NCI-H345 (cell line): ENCODE measurements around the gene EFEMP1.

ENCODE experiments used
- DNase-seq: peaks from one replicate; lab custom pipeline; 2025; lab: John Stamatoyannopoulos, UW

The EFEMP1 gene

GRCh38 chr2:55896633-55897032 lies 26.9 kb downstream of the EFEMP1 start:
- DNase-seq, result no peak

DNA sequence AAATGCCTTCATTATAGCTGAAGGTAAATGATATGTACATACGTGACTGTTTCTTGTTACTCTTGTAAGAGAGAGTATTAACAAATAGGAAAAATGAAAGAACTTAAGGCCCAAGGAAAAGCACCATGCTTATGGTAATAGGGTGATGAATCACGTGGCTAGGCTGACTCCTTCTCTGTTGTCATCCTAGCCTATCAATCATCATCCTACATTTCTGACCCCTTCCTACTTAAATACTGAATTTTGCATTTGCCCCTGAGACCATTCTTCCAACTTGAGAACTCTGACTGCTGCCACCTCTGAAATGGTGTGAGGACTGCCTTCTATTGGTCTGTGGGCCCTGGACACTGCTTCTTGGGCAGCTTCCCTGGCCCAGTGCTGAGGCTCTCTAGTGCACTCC lies 28.9 kb downstream of the EFEMP1 start:
- DNase-seq, result no peak

- DNase-seq, result no peak
Observed at GRCh38 chr2:55891671-55892094, 31.9 kb downstream of the EFEMP1 start.

DNA sequence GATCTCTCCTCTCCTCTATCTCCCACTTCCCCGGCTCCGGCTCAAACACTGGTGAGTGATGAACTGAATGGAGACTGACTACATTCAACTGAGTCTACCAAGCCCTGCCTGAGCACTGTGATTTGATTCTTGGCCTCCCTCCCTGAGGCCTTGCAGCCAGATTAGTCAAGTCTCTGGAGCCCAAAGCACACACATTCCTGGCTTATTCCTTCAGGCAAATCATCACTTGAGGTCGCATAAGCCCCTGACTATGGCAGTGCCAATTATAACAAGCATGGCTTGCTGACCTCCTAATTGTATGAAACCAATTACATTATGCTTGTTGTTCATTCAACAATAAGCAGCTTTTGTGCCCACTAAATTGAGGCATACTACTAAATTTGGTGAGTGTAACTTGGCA lies 34.6 kb downstream of the EFEMP1 start:
- no peak for DNase-seq

- no peak for DNase-seq
Observed at GRCh38 chr2:55887901-55888624, 35.5 kb downstream of the EFEMP1 start.

DNA sequence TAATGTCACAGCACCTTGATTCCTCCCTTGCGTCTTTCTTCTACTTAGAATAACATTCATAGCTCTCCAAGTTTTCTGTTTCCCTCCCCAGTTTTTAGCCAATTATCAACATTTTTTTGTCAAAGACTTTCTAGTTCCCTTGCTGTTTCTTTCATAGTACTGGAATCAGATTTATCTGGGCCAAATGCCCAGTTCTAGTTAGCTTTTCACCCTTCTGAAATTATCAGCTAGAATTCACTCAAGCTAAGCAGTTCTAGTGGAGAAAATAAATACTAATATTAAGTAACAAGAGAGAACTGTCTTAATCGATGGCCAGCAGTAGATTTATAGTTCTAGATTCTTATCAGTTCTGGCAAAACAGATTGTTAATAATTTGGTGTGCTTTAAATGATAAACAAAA lies 36.2 kb downstream of the EFEMP1 start:
- no peak for DNase-seq

DNA sequence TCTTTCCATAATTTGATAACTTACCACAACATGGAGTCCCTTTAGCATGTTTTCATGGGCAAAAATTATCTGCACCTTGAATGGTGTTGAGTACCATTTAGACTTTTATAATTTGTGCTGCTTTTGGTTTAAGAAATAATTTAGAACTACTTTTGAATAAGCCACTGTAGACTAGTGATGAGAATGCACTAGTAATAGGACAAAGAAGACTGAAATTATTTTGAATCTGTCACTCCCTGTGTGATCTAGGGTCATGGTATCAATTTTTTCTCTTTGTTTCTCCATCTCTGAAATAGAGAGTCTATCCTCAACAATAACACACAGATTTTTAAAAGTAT lies 37.7 kb downstream of the EFEMP1 start:
- DNase-seq, result no peak

DNA sequence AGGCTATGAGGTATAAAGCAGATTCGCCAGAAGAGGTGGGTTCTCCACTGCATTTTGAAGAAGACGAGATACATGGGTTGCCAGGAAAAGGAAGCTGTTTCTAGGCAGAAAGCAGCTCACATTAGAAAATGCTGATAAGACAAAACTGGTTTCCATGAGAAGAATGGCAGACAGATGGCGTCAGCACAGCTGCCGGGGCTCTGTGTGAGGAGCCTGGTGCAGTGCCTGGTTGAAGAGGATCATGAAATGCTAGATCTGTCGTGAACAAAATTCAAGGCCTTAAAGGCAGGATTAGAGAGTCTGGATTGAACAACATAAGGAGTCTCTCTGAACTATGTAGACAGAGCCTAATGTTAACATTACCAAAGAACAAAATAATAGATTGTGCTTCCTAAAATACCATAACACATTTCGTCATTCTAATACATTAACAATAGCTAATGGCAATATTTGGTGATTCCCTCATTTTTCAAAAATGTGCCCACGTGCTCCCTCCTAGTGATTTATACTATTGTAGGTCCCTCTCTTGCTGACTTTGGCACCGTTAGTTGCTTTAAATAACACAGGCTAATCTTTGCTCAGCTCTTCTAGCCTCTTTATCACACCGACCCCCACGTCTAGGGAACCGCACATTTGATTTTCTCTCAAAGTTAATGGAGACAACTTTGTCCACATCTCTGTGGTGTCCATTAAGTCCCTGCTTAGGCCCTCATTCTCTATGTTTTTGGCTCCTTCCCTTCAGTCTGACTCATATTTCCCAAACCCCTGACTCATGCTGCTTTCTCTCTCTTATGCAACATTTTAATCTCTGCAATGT lies 38.2 kb downstream of the EFEMP1 start:
- no peak for DNase-seq

DNA sequence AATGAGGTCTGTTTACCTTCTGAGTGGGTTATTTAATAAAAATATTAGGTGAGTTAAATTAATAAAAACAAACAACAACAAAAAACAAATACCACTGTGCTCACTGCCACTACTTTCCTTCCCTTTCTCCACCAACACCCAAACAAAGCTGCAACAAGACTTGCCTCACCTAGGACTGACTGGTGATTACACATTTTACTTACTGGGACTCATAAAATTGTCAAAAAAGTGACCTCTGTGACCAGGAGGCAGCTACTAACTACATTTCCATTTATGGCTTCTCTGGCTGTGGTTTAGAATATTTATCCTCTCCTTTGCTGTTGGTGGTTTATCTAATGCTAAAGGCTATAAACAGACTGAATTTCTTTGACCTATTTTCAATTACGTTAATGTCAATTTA lies 39.8 kb downstream of the EFEMP1 start:
- DNase-seq, result no peak

DNA sequence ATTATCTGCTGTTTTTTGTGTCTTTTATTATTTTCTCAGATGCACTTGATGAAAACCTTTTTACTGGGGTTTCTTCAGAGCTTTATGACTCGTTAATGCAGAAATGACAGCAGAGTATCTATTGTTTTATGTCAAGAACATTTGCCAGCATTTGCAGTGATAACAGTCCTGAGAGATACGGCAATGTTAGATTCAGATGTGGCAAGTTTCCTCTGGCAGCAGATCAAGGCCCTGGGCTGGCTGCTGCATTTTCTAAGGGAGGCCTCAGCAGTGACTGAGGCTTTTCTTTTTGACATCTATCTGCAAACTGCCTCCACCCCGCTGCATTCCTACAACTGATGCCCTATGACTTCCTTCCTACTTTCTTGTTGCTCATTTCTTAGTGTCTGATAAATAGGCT lies 40.2 kb downstream of the EFEMP1 start:
- no peak for DNase-seq

GRCh38 chr2:55882954-55883353 lies 40.6 kb downstream of the EFEMP1 start:
- no peak for DNase-seq

GRCh38 chr2:55880416-55881143 lies 43.0 kb downstream of the EFEMP1 start:
- no peak for DNase-seq

DNA sequence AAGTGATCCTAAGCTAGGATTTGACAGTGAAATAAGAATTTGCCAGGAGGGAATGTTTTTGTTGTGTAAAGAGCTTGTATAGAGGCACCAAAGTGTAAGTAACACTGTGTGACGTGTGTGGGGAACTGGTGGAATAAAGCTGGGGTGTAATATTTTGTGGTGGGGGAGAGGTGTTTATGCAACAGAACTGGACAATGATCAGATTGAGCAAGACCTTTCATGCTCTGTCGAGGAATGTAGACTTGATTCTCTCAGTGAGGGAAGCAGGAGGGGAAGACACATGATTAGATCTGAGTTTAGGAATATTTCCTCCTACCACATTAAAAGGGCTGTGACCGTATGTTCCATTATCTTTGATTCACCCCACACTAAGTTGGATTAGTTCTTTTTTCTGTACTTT lies 43.6 kb downstream of the EFEMP1 start:
- DNase-seq, result no peak

- no peak for DNase-seq
Observed at GRCh38 chr2:55877087-55877436, 46.5 kb downstream of the EFEMP1 start.

DNA sequence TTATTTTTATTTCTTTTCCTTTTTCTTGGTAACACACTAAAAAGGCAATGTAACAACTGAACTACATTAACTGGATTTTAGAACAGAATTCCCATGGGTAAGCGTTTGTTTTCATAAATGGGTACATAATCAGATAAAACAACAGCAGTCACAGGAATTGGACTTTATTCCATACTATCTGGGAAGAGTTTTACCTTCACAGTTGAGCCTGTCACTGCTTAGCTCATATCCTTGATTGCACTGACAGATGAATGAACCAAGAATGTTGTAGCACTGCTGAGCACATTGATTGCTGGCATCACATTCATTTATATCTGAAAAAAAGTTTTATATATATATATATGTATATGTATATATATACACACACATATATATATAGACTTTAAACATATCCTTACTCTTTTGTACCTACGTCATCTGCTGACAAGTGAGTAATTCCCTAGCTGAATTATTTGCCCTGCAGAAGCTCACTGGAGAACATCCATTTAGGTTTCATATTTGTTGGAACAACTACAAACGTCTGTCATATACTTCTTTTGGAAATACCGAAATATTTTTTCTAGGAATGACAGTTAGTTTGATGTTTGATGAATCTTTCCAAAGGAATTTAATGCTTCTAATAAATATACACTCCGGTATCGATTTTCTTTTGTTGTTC lies 47.0 kb downstream of the EFEMP1 start:
- DNase-seq, result no peak

- DNase-seq, result no peak
Observed at GRCh38 chr2:55875434-55876135, 48.0 kb downstream of the EFEMP1 start.

DNA sequence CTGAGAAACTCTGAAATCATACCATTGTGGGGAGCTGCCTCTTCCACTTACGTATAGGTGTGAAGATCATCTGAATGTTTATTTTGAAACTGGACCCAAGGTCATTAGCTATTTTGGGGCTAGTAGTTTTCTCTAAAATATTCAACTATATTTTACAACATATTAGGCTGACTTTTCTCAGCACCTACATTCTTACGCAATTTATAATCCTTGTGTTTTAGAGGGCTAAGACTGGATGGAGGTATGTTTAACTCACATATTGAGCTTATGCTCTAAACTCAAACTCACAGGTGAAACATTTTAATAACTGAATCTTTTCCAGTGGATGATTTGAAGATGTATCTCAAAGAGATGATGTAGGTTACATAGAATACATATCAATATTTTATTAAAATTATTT lies 49.2 kb downstream of the EFEMP1 start:
- DNase-seq, result no peak

GRCh38 chr2:55871637-55872036 lies 51.9 kb downstream of the EFEMP1 start:
- DNase-seq, result no peak

DNA sequence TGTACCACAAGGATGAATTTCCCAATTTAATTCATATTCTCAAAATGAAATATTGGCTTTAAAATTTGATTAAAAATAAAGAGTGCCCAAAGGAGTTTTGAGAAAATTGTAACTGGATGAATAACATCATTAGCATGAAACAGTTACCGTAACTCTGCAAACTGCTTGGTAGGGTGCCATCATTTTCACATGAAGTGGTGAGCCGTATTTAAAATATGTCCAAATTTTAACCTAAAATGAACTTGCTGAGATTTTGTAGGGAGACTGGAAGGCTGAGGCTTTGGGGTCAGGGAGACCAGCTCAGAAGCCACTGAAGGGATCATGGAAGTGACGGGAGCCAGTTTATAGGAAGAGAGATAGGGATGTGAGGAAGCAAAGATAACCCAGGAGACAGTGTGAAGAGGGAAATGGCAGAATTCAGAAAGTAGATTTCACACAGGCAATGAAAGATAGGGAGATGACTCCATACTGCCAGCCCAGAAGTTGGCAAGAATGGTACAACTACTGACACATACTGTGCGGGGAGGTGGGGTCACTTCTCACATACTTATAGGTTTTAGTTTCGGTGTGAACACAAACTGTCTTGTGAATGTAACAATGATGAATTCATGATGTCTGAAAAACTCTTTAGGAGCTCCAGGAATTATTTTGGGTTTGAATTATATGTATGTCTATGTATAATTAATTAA lies 53.8 kb downstream of the EFEMP1 start:
- DNase-seq, result no peak

- no peak for DNase-seq
Observed at GRCh38 chr2:55865096-55865835, 58.3 kb downstream of the EFEMP1 start.
